Ovary (tissue), 3 donors: ENCODE results near the gene PELI3.

Experiments used
- CTCF ChIP-seq, 3 donors: fragments of 450-650 bp in 2 of 3; fragments of 200-600 bp in 1 of 3; IDR thresholded peaks; one replicate each; pipeline versions ENCODE4 v1.5.1 to v1.8.0; 2016 to 2022; ENCODE audit warnings: antibody characterized with exemption in 3 of 3, mild to moderate bottlenecking in 1 of 3
- POLR2A ChIP-seq: fragments of 450-650 bp; IDR thresholded peaks from one replicate; pipeline ENCODE4 v1.6.1; 2017; ENCODE audit warnings: antibody characterized with exemption, mild to moderate bottlenecking, moderate library complexity
- donor health status: DM: no; HTN: no; CAD: no.

- TF ChIP-seq CTCF (IDR thresholded peaks at IDR 0.05), result peak in 1 of 3 donors; percentile 19
- no peak for TF ChIP-seq POLR2A
Observed at GRCh38 chr11:66479394-66480116, 12.8 kb downstream of the PELI3 start.
